Osteocyte (in vitro differentiated cells): ENCODE measurements around the gene RAB42. TPM values are rescaled to one million over a fixed set of nuclear protein-coding genes. Genes with fewer than 3 reads are reported as not detected.

Experiments
- DNase-seq: peaks from one replicate; pipeline ENCODE4 v3.0.0; 2021; ENCODE audit warnings: mixed read lengths; ENCODE audit not compliant: unreplicated experiment; ENCODE audit errors: extremely low spot score
- H3K27ac Mint-ChIP-seq: one replicate; pipeline ENCODE4 v1.8.0; 2021; ENCODE audit warnings: mild to moderate bottlenecking, mixed read lengths; ENCODE audit not compliant: unreplicated experiment
- H3K27me3 Mint-ChIP-seq: one replicate; pipeline ENCODE4 v1.8.0; 2021; ENCODE audit warnings: mixed read lengths; ENCODE audit not compliant: unreplicated experiment
- H3K36me3 Mint-ChIP-seq: one replicate; pipeline ENCODE4 v1.8.0; 2021; ENCODE audit warnings: mixed read lengths; ENCODE audit not compliant: unreplicated experiment
- H3K4me1 Mint-ChIP-seq: one replicate; pipeline ENCODE4 v1.8.0; 2021; ENCODE audit warnings: mixed read lengths; ENCODE audit not compliant: unreplicated experiment
- H3K4me3 Mint-ChIP-seq: one replicate; pipeline ENCODE4 v1.8.0; 2021; ENCODE audit warnings: mild to moderate bottlenecking, moderate library complexity, mixed read lengths; ENCODE audit not compliant: unreplicated experiment
- H3K9me3 Mint-ChIP-seq: one replicate; pipeline ENCODE4 v1.8.0; 2021; ENCODE audit warnings: mixed read lengths; ENCODE audit not compliant: unreplicated experiment
- CTCF ChIP-seq: fragments of 200-600 bp; sonication (generic); IDR thresholded peaks from 2 replicates; pipeline ENCODE4 v1.5.0; 2021; ENCODE audit warnings: antibody characterized with exemption, mild to moderate bottlenecking, moderate library complexity
- total RNA-seq: library from RNA; stranded (reverse); gene quantifications from 2 replicates; pipeline ENCODE4 v1.2.1, GENCODE V29; 2021

Gene RAB42
- total RNA-seq, 1 donor from 2014 or later = 0.56 TPM

DNA sequence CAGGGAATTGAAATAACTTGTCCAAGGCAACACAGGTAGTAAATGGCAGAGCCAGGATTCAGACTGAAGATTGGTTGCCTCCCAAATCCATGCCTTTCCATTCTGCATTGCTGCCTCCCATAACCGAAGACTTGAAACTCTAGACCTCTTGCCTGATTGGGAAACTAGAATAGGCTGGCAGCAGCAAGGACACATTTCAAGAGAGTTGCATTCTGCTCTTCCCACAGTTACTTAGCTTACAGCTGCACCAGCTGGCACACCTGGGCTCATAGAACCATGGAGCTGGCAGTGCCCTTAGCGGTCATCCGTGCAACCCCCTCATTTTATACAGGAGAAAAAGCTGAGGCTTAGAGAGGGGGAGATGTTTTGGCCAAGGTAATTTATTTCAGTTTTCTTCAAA lies 31.2 kb upstream of the RAB42 start:
- H3K27me3 Mint-ChIP-seq = no peaks in the 10 kb centered on the region
- no peak for DNase-seq
- H3K4me3 Mint-ChIP-seq = no peak overlapping the region
- peaks cover 37% of the 10 kb centered on the region for H3K36me3 Mint-ChIP-seq
- TF ChIP-seq CTCF = no peak
- H3K4me1 Mint-ChIP-seq = no peaks in the 10 kb centered on the region
- no peaks in the 10 kb centered on the region for H3K9me3 Mint-ChIP-seq
- no peak overlapping the region for H3K27ac Mint-ChIP-seq

- H3K36me3 Mint-ChIP-seq = peaks cover 44% of the 10 kb centered on the region
- no peak overlapping the region for H3K27ac Mint-ChIP-seq
- no peak for TF ChIP-seq CTCF
- H3K4me3 Mint-ChIP-seq = no peak overlapping the region
- DNase-seq = no peak
- no peaks in the 10 kb centered on the region for H3K4me1 Mint-ChIP-seq
- no peaks in the 10 kb centered on the region for H3K27me3 Mint-ChIP-seq
- no peaks in the 10 kb centered on the region for H3K9me3 Mint-ChIP-seq
These were observed 27.8 kb upstream of the RAB42 start for GRCh38 chr1:28564310-28564709.

GRCh38 chr1:28565040-28565439 lies 27.0 kb upstream of the RAB42 start:
- H3K36me3 Mint-ChIP-seq = peaks cover 40% of the 10 kb centered on the region
- DNase-seq = no peak
- no peak overlapping the region for H3K4me3 Mint-ChIP-seq
- no peaks in the 10 kb centered on the region for H3K27me3 Mint-ChIP-seq
- H3K27ac Mint-ChIP-seq = no peak overlapping the region
- TF ChIP-seq CTCF = no peak
- no peaks in the 10 kb centered on the region for H3K9me3 Mint-ChIP-seq
- H3K4me1 Mint-ChIP-seq = no peaks in the 10 kb centered on the region

GRCh38 chr1:28565726-28566125 lies 26.3 kb upstream of the RAB42 start:
- no peak for TF ChIP-seq CTCF
- Mint-ChIP-seq H3K27ac (no peak overlapping the region), H3K9me3 (no peaks in the 10 kb centered on the region), H3K27me3 (no peaks in the 10 kb centered on the region), H3K36me3 (peaks cover 38% of the 10 kb centered on the region), H3K4me3 (no peak overlapping the region), H3K4me1 (no peaks in the 10 kb centered on the region)
- DNase-seq = no peak

GRCh38 chr1:28566931-28567330 lies 25.1 kb upstream of the RAB42 start:
- Mint-ChIP-seq H3K4me3 (no peak overlapping the region), H3K9me3 (no peaks in the 10 kb centered on the region), H3K27ac (no peak overlapping the region), H3K4me1 (no peaks in the 10 kb centered on the region), H3K36me3 (peaks cover 35% of the 10 kb centered on the region), H3K27me3 (no peaks in the 10 kb centered on the region)
- no peak for DNase-seq
- TF ChIP-seq CTCF = no peak
